NAMALWA (cell line): ENCODE results near the gene NUDT6.
"Not testable (repeated sequence)": the region's sequence is repeated elsewhere in the genome, so short reads cannot be mapped to it uniquely, and the experiment has no call there.

Experiments
- DNase-seq: peaks from one replicate; pipeline ENCODE4 v3.0.0-alpha.2; 2015; ENCODE audit warnings: low spot score

NUDT6 gene

GRCh38 chr4:122921971-122922876 is at the start of gene NUDT6:
Gene NUDT6, minus strand, starts transcription at chr4:122922597. Its CDS starts 25 bp downstream, at chr4:122922572.
- DNase-seq = no peak

- no peak for DNase-seq
These were observed 45.9 kb upstream of the NUDT6 start for GRCh38 chr4:122968227-122968812.

- DNase-seq = no peak
These were observed 44.8 kb upstream of the NUDT6 start for GRCh38 chr4:122967231-122967630.

GRCh38 chr4:122966201-122966600 is 43.8 kb upstream of the NUDT6 start:
- DNase-seq = no peak

- DNase-seq = no peak
These were observed 40.8 kb upstream of the NUDT6 start for GRCh38 chr4:122963216-122963615.

GRCh38 chr4:122960611-122961000 is 38.2 kb upstream of the NUDT6 start:
- no peak for DNase-seq

- no peak for DNase-seq
These were observed 37.7 kb upstream of the NUDT6 start for GRCh38 chr4:122959981-122960610.

GRCh38 chr4:122959441-122959840 is 37.0 kb upstream of the NUDT6 start:
- DNase-seq = no peak

- DNase-seq = no peak
These were observed 36.1 kb upstream of the NUDT6 start for GRCh38 chr4:122958505-122958904.

- DNase-seq = no peak
These were observed 31.5 kb upstream of the NUDT6 start for GRCh38 chr4:122953924-122954323.

GRCh38 chr4:122952028-122952427 is 29.6 kb upstream of the NUDT6 start:
- no peak for DNase-seq

GRCh38 chr4:122948671-122949070 is 26.3 kb upstream of the NUDT6 start:
- no peak for DNase-seq

GRCh38 chr4:122946142-122946541 is 23.7 kb upstream of the NUDT6 start:
- no peak for DNase-seq

GRCh38 chr4:122945136-122945535 is 22.7 kb upstream of the NUDT6 start:
- not testable (repeated sequence) for DNase-seq

- DNase-seq = no peak
These were observed 10.4 kb upstream of the NUDT6 start for GRCh38 chr4:122932763-122933162.

GRCh38 chr4:122930862-122931261 is 8.5 kb upstream of the NUDT6 start:
- DNase-seq = peak; percentile 30

GRCh38 chr4:122928930-122929329 is 6.5 kb upstream of the NUDT6 start:
- DNase-seq = no peak

- peak; percentile 97 for DNase-seq
These were observed 597 bp upstream of the NUDT6 start for GRCh38 chr4:122922877-122923511.

GRCh38 chr4:122921300-122921699 is 1.1 kb downstream of the NUDT6 start:
- no peak for DNase-seq

GRCh38 chr4:122920473-122920872 is 1.9 kb downstream of the NUDT6 start:
- DNase-seq = no peak

- no peak for DNase-seq
These were observed 4.7 kb downstream of the NUDT6 start for GRCh38 chr4:122917731-122918130.

- no peak for DNase-seq
These were observed 7.5 kb downstream of the NUDT6 start for GRCh38 chr4:122914938-122915337.
